K562 (cell line): ENCODE measurements around the gene ARHGEF40. TPM values are rescaled to one million over a fixed set of nuclear protein-coding genes. Genes with fewer than 3 reads are reported as not detected.

Experiments used
- ATAC-seq: fragments of 200-7000 bp; cut with Tn5 transposase; 3 replicates; pipeline ENCODE4 v1.9.1; 2020; ENCODE audit warnings: moderate library complexity
- BruUV-seq: library from RNA; stranded (reverse); fragments of 400-500 nt; replicated peaks from 2 replicates; lab custom pipeline; 2021; lab: Mats Ljungman, UMichigan
- CTCF ChIA-PET: fragments of 300-600 bp; formaldehyde crosslinking; extraction: SDS; loops from one replicate; lab custom pipeline; 2021; ENCODE audit warnings: low intra/inter-chr PET ratio; lab: Yijun Ruan, JAX
- POLR2A ChIA-PET: fragments of 300-600, 350-650 bp; sonication (Branson Sonifier 250); formaldehyde crosslinking; extraction: SDS; loops from one replicate; lab custom pipeline; 2021; ENCODE audit warnings: antibody characterized with exemption, inconsistent platforms; lab: Yijun Ruan, JAX
- DNase-seq, 4 experiments: peaks; one replicate each; pipeline versions ENCODE4 v3.0.0 to v3.0.0-alpha.2; 2011 to 2018; ENCODE audit warnings: low spot score in 3 of 4, mixed read lengths in 3 of 4; ENCODE audit errors: extremely low read depth in 1 of 4
- FAIRE-seq: peaks from 2 replicates; lab custom pipeline; 2011; peaks lifted over from hg19 to GRCh38; lab: Jason Lieb, UNC
- H2AFZ ChIP-seq: 2 replicates; pipeline ENCODE4 v1.6.0; 2011; ENCODE audit warnings: low read depth, low read length, control low read depth, inconsistent platforms
- H3K27ac ChIP-seq: fragments of 200-600 bp; 3 replicates; pipeline ENCODE4 v1.8.0; 2011; ENCODE audit warnings: low read depth, mild to moderate bottlenecking, control low read depth, inconsistent platforms, low read length, moderate library complexity, mixed read lengths; ENCODE audit errors: extremely low read depth
- H3K27me3 ChIP-seq, 2 experiments: fragments of 300-600 bp in 1 of 2; 2 replicates in 1 of 2; 3 replicates in 1 of 2; pipeline versions ENCODE4 v1.6.0 to v1.8.0; 2011; ENCODE audit warnings: inconsistent platforms in 2 of 2, low read length in 2 of 2, mild to moderate bottlenecking in 1 of 2, mixed read lengths in 1 of 2, moderate library complexity in 1 of 2; ENCODE audit not compliant: control insufficient read depth in 2 of 2, insufficient read depth in 2 of 2
- H3K36me3 ChIP-seq: fragments of 300-600 bp; 3 replicates; pipeline ENCODE4 v1.8.0; 2011; ENCODE audit warnings: mild to moderate bottlenecking, low read length, inconsistent platforms; ENCODE audit not compliant: control insufficient read depth, insufficient read depth
- H3K4me1 ChIP-seq, 2 experiments: fragments of 200-600 bp in 1 of 2; replicated peaks in 1 of 2; 2 replicates in 1 of 2; 3 replicates in 1 of 2; pipeline versions ENCODE4 v1.5.1 to v1.8.0; 2011; ENCODE audit warnings: inconsistent platforms in 2 of 2, low read length in 2 of 2, mild to moderate bottlenecking in 1 of 2, mixed read lengths in 1 of 2, moderate library complexity in 1 of 2; ENCODE audit not compliant: control insufficient read depth in 2 of 2, insufficient read depth in 2 of 2
- H3K4me2 ChIP-seq: 2 replicates; pipeline ENCODE4 v1.6.1; 2011; ENCODE audit warnings: low read length, control low read depth, inconsistent platforms, mixed read lengths; ENCODE audit not compliant: insufficient read depth
- H3K4me3 ChIP-seq: fragments of 200-600 bp; sonication (generic), shearing (Covaris generic); 2 replicates; pipeline ENCODE4 v1.5.1; 2016; ENCODE audit warnings: control low read depth, inconsistent platforms
- H3K79me2 ChIP-seq: fragments of 200-600 bp; 3 replicates; pipeline ENCODE4 v1.8.0; 2011; ENCODE audit warnings: low read length, inconsistent platforms; ENCODE audit not compliant: control insufficient read depth, insufficient read depth
- H3K9ac ChIP-seq, 2 experiments: 2 replicates each; pipeline versions ENCODE4 v1.6.0 to v1.6.1; 2011; ENCODE audit warnings: low read depth in 2 of 2, low read length in 2 of 2, control low read depth in 1 of 2, inconsistent platforms in 1 of 2, mild to moderate bottlenecking in 1 of 2, mixed read lengths in 1 of 2; ENCODE audit not compliant: insufficient read depth in 1 of 2
- H3K9me1 ChIP-seq: one replicate; pipeline ENCODE4 v1.6.0; 2011; ENCODE audit warnings: inconsistent platforms, mild to moderate bottlenecking, low read length, moderate library complexity; ENCODE audit not compliant: control insufficient read depth, insufficient read depth
- H3K9me3 ChIP-seq: replicated peaks from 2 replicates; pipeline ENCODE4 v1.5.1; 2011; ENCODE audit warnings: low read depth, low read length, inconsistent platforms; ENCODE audit not compliant: control insufficient read depth, insufficient read depth
- H4K20me1 ChIP-seq: replicated peaks from 2 replicates; pipeline ENCODE4 v1.6.1; 2011; ENCODE audit warnings: low read length, inconsistent platforms, mixed read lengths; ENCODE audit not compliant: control insufficient read depth, insufficient read depth
- ATF7 ChIP-seq: fragments of 450-650 bp; IDR thresholded peaks from 2 replicates; pipeline ENCODE4 v1.7.1; 2014; ENCODE audit warnings: mild to moderate bottlenecking, moderate library complexity
- BRF2 ChIP-seq: IDR thresholded peaks from 3 replicates; pipeline ENCODE4 v1.6.1; 2011; ENCODE audit warnings: borderline replicate concordance, mild to moderate bottlenecking; ENCODE audit not compliant: insufficient read length, insufficient read depth
- GABPB2 ChIP-seq: fragments of 250-450 bp; sonication (Bioruptor Pico); conservative IDR thresholded peaks from 2 replicates; pipeline ENCODE4 v1.5.1; 2021; ENCODE audit warnings: mild to moderate bottlenecking
- HDAC1 ChIP-seq, 2 experiments: fragments of 450-650 bp; IDR thresholded peaks; 2 replicates each; pipeline ENCODE4 v1.6.1; 2016 to 2017; ENCODE audit warnings: inconsistent platforms in 1 of 2, mild to moderate bottlenecking in 1 of 2, moderate library complexity in 1 of 2
- RBFOX2 ChIP-seq: fragments of 200-400 bp; formaldehyde crosslinking; IDR thresholded peaks from 2 replicates; pipeline ENCODE4 v1.6.1; 2017; ENCODE audit warnings: low read depth, mild to moderate bottlenecking, low read length, moderate library complexity
- RCOR1 ChIP-seq, 2 experiments: IDR thresholded peaks; 2 replicates each; pipeline ENCODE4 v1.6.1; 2012; ENCODE audit warnings: low read depth in 2 of 2, low read length in 2 of 2, borderline replicate concordance in 1 of 2, improper control_type of control experiment in 1 of 2
- U2AF2 ChIP-seq: fragments of 200-400 bp; formaldehyde crosslinking; optimal IDR thresholded peaks from 2 replicates; pipeline ENCODE3; 2017; ENCODE audit warnings: low read depth, mild to moderate bottlenecking, low read length
- ZBTB1 ChIP-seq: sonication (generic); formaldehyde crosslinking; IDR thresholded peaks from 2 replicates; pipeline ENCODE4 v1.8.1; 2023; ENCODE audit warnings: missing genetic modification reagents, low read depth, mild to moderate bottlenecking, borderline replicate concordance
- ZC3H4 ChIP-seq: sonication (generic); formaldehyde crosslinking; IDR thresholded peaks from 2 replicates; pipeline ENCODE4 v1.9.0; 2021; ENCODE audit warnings: missing genetic modification reagents, borderline replicate concordance
- ZFP1 ChIP-seq: fragments of 450-650 bp; formaldehyde crosslinking; IDR thresholded peaks from 2 replicates; pipeline ENCODE4 v1.4.0; 2020; ENCODE audit warnings: mild to moderate bottlenecking, mixed read lengths
- ZFX ChIP-seq: sonication (generic); formaldehyde crosslinking; IDR thresholded peaks from 2 replicates; pipeline ENCODE4 v1.8.0; 2022; ENCODE audit warnings: mild to moderate bottlenecking, missing genetic modification reagents, moderate library complexity
- ZNF253 ChIP-seq: fragments of 250-450 bp; sonication (Bioruptor Pico); conservative IDR thresholded peaks from 2 replicates; pipeline ENCODE4 v1.6.1; 2021; ENCODE audit warnings: mild to moderate bottlenecking
- ZNF324 ChIP-seq: fragments of 250-450 bp; sonication (Bioruptor Pico); IDR thresholded peaks from 2 replicates; pipeline ENCODE4 v1.4.0; 2020; ENCODE audit warnings: mild to moderate bottlenecking
- WGBS: fragments of 100-300 bp; shearing (Covaris generic); methylation state at CpG from one replicate; pipeline ENCODE4 v1.1.6; 2016; ENCODE audit warnings: low coverage, mixed read lengths; ENCODE audit not compliant: insufficient coverage; ENCODE audit errors: missing lambda C conversion rate; 5-methylcytosine and 5-hydroxymethylcytosine counted together
- in situ Hi-C: fragments of 300-500 bp; cut with MboI; formaldehyde crosslinking; loops from 4 replicates; pipeline ENCODE4 v1.15.0; 2018; ENCODE audit warnings: inconsistent platforms, mixed read lengths
- intact Hi-C: fragments of 100-400 bp; cut with micrococcal nuclease; formaldehyde crosslinking; loops from 2 replicates; pipeline ENCODE4 v1.14.2; 2022
- polyA plus RNA-seq, 8 experiments: library from polyadenylated mRNA; depleted of rRNA in 4 of 8; stranded (reverse) in 5 of 8; unstranded in 3 of 8; fragments of >200 nt; fragmentation: Nextera tagmentation in 2 of 8; fragmentation: Illumina TruSeq in 1 of 8; extraction: Ambion mirVana in 2 of 8; extraction: Trizol in 1 of 8; gene quantifications; 2 replicates each; pipeline versions ENCODE4 v1.2.1 to v1.2.3, GENCODE V29; 2011 to 2014; ENCODE audit warnings: inconsistent platforms in 1 of 8, missing spikeins in 1 of 8
- total RNA-seq, 7 experiments: library from RNA; depleted of rRNA in 6 of 7; stranded (reverse); fragments of >200 nt in 6 of 7; fragmentation: Illumina TruSeq in 2 of 7; extraction: Trizol in 2 of 7; gene quantifications; 2 replicates each; pipeline versions ENCODE4 v1.2.1 to v1.2.3, GENCODE V29; 2011 to 2021; ENCODE audit warnings: low replicate concordance in 1 of 7

ARHGEF40 gene
- total and polyA plus RNA-seq, 9 of the 15 experiments (the other 6 are each of a cell fraction or from before 2014, with no cell fraction given), result 0.42 to 6.3 (median 3.8) TPM

DNA sequence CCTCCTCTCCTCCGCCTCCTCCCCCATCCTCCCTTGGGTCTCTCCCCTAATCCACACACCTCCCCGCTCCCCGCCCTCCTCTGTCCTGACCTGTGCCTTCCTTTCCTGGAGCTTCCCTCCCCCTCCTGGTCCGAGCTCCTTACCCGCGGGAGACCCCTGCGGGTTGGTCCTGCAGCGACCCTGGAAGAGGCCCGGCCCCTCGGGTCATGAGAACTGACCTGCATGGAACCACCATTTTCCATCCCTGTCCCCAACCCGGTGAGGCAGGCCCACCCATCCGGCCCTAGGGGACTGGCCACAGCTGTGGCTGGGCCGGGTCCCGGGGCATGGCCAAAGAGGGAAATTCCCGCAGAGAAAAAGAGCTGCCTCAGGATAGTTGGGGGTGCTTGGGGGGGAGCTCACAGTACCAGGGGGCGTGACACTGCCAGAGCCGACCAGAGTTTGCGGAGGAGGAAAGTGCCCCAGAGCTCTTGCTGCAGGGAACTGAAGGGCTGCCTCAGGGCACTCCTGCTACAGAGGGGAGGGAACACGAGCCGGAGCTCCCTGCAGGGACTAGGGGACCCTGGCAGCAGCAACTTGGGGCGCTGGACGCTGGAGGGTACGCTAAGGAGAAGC is 613 bp downstream of the ARHGEF40 start:
- in situ Hi-C loops, result no loop called here
- 14% methylated on average over 8 of the region's 23 CpGs for WGBS
- intact Hi-C loops, result no loop called here
- Histone ChIP-seq H3K9me1 (no peaks in the 10 kb centered on the region), H3K27me3 (no peaks in the 10 kb centered on the region), H2AFZ (peak overlapping the region; percentile 87), H3K4me2 (peak overlapping the region; percentile 72), H3K4me3 (peak overlapping the region; percentile 41), H3K9ac (peak overlapping the region; percentile 38 to 91; a peak in 3 of 4 replicates), H3K9me3 (no peaks in the 10 kb centered on the region), H3K27ac (no peak overlapping the region; the same call in 2 of the 3 replicates), H3K4me1 (peaks cover 2 to 41% of the 10 kb centered on the region in 2 experiments; a peak in 3 of 5 replicates), H3K79me2 (no peaks in the 10 kb centered on the region; the same call in 2 of the 3 replicates), H4K20me1 (no peaks in the 10 kb centered on the region), H3K36me3 (no peaks in the 10 kb centered on the region)
- DNase-seq, result peak in 3 of 4 experiments; percentile 22 to 38 (median 36)
- TSS peak; percentile 36 for BruUV-seq
- ChIA-PET POLR2A (interaction anchor here (0.6 to 2.0 kb wide), 10 partner anchors 9 to 121 kb away, joined by 3 to 6 read pairs (median 4); partner anchors contain the start of gene RNASE8), CTCF (interaction anchor here (1.9 to 4.6 kb wide), 2 partner anchors 21 to 35 kb away, joined by 10 to 54 read pairs; no protein-coding TSS in a partner anchor)
- TF ChIP-seq ATF7 (no peak), ZFX (CRISPR knock-in tag) (0 out of 2 replicates have a peak, but pooled peaks have one; percentile 3), ZFP1 (no peak), RBFOX2 (peak; percentile 36; the same call in 1 of the 2 replicates), HDAC1 (IDR thresholded peaks at IDR 0.05) (0 out of 4 replicates have a peak, but pooled peaks of 1 of the 2 experiments have one; percentile 45), RCOR1 (IDR thresholded peaks at IDR 0.05; ENCODE audit: borderline replicate concordance in 1 of 2, low read depth in 2 of 2, low read length in 2 of 2) (no peak), ZBTB1 (no peak), ZNF324 (CRISPR knock-in tag) (no peak), ZNF253 (no peak), ZC3H4 (CRISPR knock-in tag) (no peak), BRF2 (no peak), GABPB2 (CRISPR knock-in tag) (no peak), U2AF2 (no peak)
- FAIRE-seq, result no peak
- peak; percentile 4; the same call in 2 of the 3 replicates for ATAC-seq
